ENCODE results near the gene CHST3.
"Not testable (repeated sequence)": the region's sequence is repeated elsewhere in the genome, so short reads cannot be mapped to it uniquely, and the experiment has no call there.

CHST3 gene

GRCh38 chr10:71964098-71964742 lies at the start of gene CHST3:
TSS of gene CHST3 (plus strand) at chr10:71964395. CDS start at chr10:72005843, 41,448 bp downstream.
- DNase-seq (ENCODE audit: low spot score) = no peak

GRCh38 chr10:71916827-71917226 lies 47.4 kb upstream of the CHST3 start:
- DNase-seq (ENCODE audit: low spot score) = no peak

GRCh38 chr10:71918992-71919391 lies 45.2 kb upstream of the CHST3 start:
- no peak for DNase-seq (ENCODE audit: low spot score)

- DNase-seq (ENCODE audit: low spot score) = not testable (repeated sequence)
Measured at GRCh38 chr10:71919956-71920539, 44.1 kb upstream of the CHST3 start.

GRCh38 chr10:71920540-71921323 lies 43.5 kb upstream of the CHST3 start:
- DNase-seq (ENCODE audit: low spot score) = no peak

- no peak for DNase-seq (ENCODE audit: low spot score)
Measured at GRCh38 chr10:71921324-71922027, 42.7 kb upstream of the CHST3 start.

GRCh38 chr10:71923138-71923692 lies 41.0 kb upstream of the CHST3 start:
- no peak for DNase-seq (ENCODE audit: low spot score)

- no peak for DNase-seq (ENCODE audit: low spot score)
Measured at GRCh38 chr10:71924771-71925170, 39.4 kb upstream of the CHST3 start.

- DNase-seq (ENCODE audit: low spot score) = no peak
Measured at GRCh38 chr10:71927159-71927558, 37.0 kb upstream of the CHST3 start.

- DNase-seq (ENCODE audit: low spot score) = no peak
Measured at GRCh38 chr10:71927776-71928592, 36.2 kb upstream of the CHST3 start.

GRCh38 chr10:71931295-71931694 lies 32.9 kb upstream of the CHST3 start:
- DNase-seq (ENCODE audit: low spot score) = no peak

- no peak for DNase-seq (ENCODE audit: low spot score)
Measured at GRCh38 chr10:71933651-71934050, 30.5 kb upstream of the CHST3 start.

GRCh38 chr10:71938211-71938610 lies 26.0 kb upstream of the CHST3 start:
- no peak for DNase-seq (ENCODE audit: low spot score)

- no peak for DNase-seq (ENCODE audit: low spot score)
Measured at GRCh38 chr10:71939304-71939703, 24.9 kb upstream of the CHST3 start.

- no peak for DNase-seq (ENCODE audit: low spot score)
Measured at GRCh38 chr10:71939861-71940474, 24.2 kb upstream of the CHST3 start.

- DNase-seq (ENCODE audit: low spot score) = no peak
Measured at GRCh38 chr10:71940752-71941151, 23.4 kb upstream of the CHST3 start.

GRCh38 chr10:71941318-71941717 lies 22.9 kb upstream of the CHST3 start:
- DNase-seq (ENCODE audit: low spot score) = no peak

- peak; percentile 13 for DNase-seq (ENCODE audit: low spot score)
Measured at GRCh38 chr10:71945819-71946474, 18.2 kb upstream of the CHST3 start.

- no peak for DNase-seq (ENCODE audit: low spot score)
Measured at GRCh38 chr10:71946700-71947099, 17.5 kb upstream of the CHST3 start.

GRCh38 chr10:71948496-71949067 lies 15.6 kb upstream of the CHST3 start:
- no peak for DNase-seq (ENCODE audit: low spot score)
